HFFc6 (cell line): Measurements from ENCODE around the gene GHR. TPM values are rescaled to one million over a fixed set of nuclear protein-coding genes. Genes with fewer than 3 reads are reported as not detected.

ENCODE experiments used
- DNase-seq: peaks from one replicate; pipeline ENCODE4 v3.0.0-alpha.2; 2018
- H3K27ac Mint-ChIP-seq: 2 replicates; pipeline ENCODE4 v1.8.0; 2020; ENCODE audit warnings: mild to moderate bottlenecking, mixed read lengths
- H3K27me3 Mint-ChIP-seq: 2 replicates; pipeline ENCODE4 v1.8.0; 2021; ENCODE audit warnings: mild to moderate bottlenecking, moderate library complexity, mixed read lengths; ENCODE audit not compliant: insufficient read depth
- H3K36me3 Mint-ChIP-seq: 2 replicates; pipeline ENCODE4 v1.8.0; 2021; ENCODE audit warnings: low read depth, mixed read lengths
- H3K4me1 Mint-ChIP-seq: 2 replicates; pipeline ENCODE4 v1.8.0; 2020; ENCODE audit warnings: low read depth, mixed read lengths
- H3K4me3 Mint-ChIP-seq: 2 replicates; pipeline ENCODE4 v1.8.0; 2020; ENCODE audit warnings: mild to moderate bottlenecking, moderate library complexity, mixed read lengths
- H3K9me3 Mint-ChIP-seq: 2 replicates; pipeline ENCODE4 v1.8.0; 2020; ENCODE audit warnings: mild to moderate bottlenecking, mixed read lengths
- CTCF ChIP-seq: fragments of 200-600 bp; sonication (generic); IDR thresholded peaks from 2 replicates; pipeline ENCODE4 v1.5.0; 2021; ENCODE audit warnings: antibody characterized with exemption, mild to moderate bottlenecking
- total RNA-seq, 6 experiments: library from RNA; stranded (reverse); fragmentation: NEBNext Ultra II Directional; extraction: Animal tissue kit (Norgen Biotek cat#: 25700); gene quantifications; 2 replicates in 1 of 6; 3 replicates in 5 of 6; pipeline ENCODE4 v1.2.3, GENCODE V29; 2021

GHR gene
- total RNA-seq, 6 experiments from 2014 or later, result 1.3 to 2.1 (median 1.6) TPM

GRCh38 chr5:42566652-42567295 is 143.5 kb downstream of the GHR start:
- no peak for TF ChIP-seq CTCF
- H3K27me3 Mint-ChIP-seq, result no peaks in the 10 kb centered on the region
- H3K4me1 Mint-ChIP-seq, result no peaks in the 10 kb centered on the region
- DNase-seq, result no peak
- H3K4me3 Mint-ChIP-seq, result no peak overlapping the region
- no peak overlapping the region for H3K27ac Mint-ChIP-seq
- no peaks in the 10 kb centered on the region for H3K9me3 Mint-ChIP-seq
- no peaks in the 10 kb centered on the region for H3K36me3 Mint-ChIP-seq

GRCh38 chr5:42569325-42569724 is 146.1 kb downstream of the GHR start:
- no peaks in the 10 kb centered on the region for H3K36me3 Mint-ChIP-seq
- no peak overlapping the region for H3K27ac Mint-ChIP-seq
- H3K27me3 Mint-ChIP-seq, result no peaks in the 10 kb centered on the region
- no peaks in the 10 kb centered on the region for H3K9me3 Mint-ChIP-seq
- no peaks in the 10 kb centered on the region for H3K4me1 Mint-ChIP-seq
- TF ChIP-seq CTCF, result no peak
- H3K4me3 Mint-ChIP-seq, result no peak overlapping the region
- no peak for DNase-seq

GRCh38 chr5:42569953-42570548 is 146.8 kb downstream of the GHR start:
- Mint-ChIP-seq H3K4me3 (no peak overlapping the region), H3K27ac (no peak overlapping the region), H3K27me3 (no peaks in the 10 kb centered on the region), H3K36me3 (no peaks in the 10 kb centered on the region), H3K4me1 (no peaks in the 10 kb centered on the region), H3K9me3 (no peaks in the 10 kb centered on the region)
- no peak for TF ChIP-seq CTCF
- no peak for DNase-seq

GRCh38 chr5:42570966-42571960 is 148.0 kb downstream of the GHR start:
- H3K9me3 Mint-ChIP-seq, result no peaks in the 10 kb centered on the region
- H3K27me3 Mint-ChIP-seq, result no peaks in the 10 kb centered on the region
- H3K4me3 Mint-ChIP-seq, result no peak overlapping the region
- no peak for TF ChIP-seq CTCF
- DNase-seq, result no peak
- no peak overlapping the region for H3K27ac Mint-ChIP-seq
- H3K4me1 Mint-ChIP-seq, result no peaks in the 10 kb centered on the region
- H3K36me3 Mint-ChIP-seq, result no peaks in the 10 kb centered on the region

GRCh38 chr5:42572313-42572712 is 149.1 kb downstream of the GHR start:
- no peaks in the 10 kb centered on the region for H3K36me3 Mint-ChIP-seq
- no peaks in the 10 kb centered on the region for H3K27me3 Mint-ChIP-seq
- no peak for DNase-seq
- no peaks in the 10 kb centered on the region for H3K4me1 Mint-ChIP-seq
- no peaks in the 10 kb centered on the region for H3K9me3 Mint-ChIP-seq
- H3K4me3 Mint-ChIP-seq, result no peak overlapping the region
- TF ChIP-seq CTCF, result no peak
- H3K27ac Mint-ChIP-seq, result no peak overlapping the region
